T follicular helper cell (primary cell): Measurements from ENCODE around the gene CAPN5.
A peak's percentile ranks its signal among the peaks of the same experiment; 100 is the strongest.
"Not testable (repeated sequence)": the region's sequence is repeated elsewhere in the genome, so short reads cannot be mapped to it uniquely, and the experiment has no call there.

ENCODE experiments used
- DNase-seq: peaks from one replicate; pipeline ENCODE4 v3.0.0-alpha.2; 2020; ENCODE audit warnings: low read depth

CAPN5 gene

GRCh38 chr11:77042111-77042726 is 24.6 kb upstream of the CAPN5 start:
- DNase-seq: no peak

DNA sequence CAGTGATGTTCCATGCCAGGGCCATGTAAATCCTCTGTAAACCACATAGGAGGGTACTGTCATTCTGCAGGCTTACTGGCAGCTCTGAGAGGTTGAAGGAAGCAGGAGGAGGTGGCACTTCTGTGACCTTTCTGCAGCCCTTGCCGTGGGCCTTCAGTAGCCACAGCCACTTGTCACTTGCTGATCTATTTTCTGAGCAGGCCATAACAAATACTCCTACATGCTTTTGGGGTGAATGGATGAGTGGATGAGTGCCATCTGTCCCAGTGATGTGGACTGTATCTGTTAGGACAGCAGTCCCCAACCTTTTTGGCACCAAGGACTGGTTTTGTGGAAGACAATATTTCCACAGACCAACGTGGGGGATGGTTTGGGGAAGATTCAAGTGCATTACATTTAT is 22.4 kb upstream of the CAPN5 start:
- no peak for DNase-seq

DNA sequence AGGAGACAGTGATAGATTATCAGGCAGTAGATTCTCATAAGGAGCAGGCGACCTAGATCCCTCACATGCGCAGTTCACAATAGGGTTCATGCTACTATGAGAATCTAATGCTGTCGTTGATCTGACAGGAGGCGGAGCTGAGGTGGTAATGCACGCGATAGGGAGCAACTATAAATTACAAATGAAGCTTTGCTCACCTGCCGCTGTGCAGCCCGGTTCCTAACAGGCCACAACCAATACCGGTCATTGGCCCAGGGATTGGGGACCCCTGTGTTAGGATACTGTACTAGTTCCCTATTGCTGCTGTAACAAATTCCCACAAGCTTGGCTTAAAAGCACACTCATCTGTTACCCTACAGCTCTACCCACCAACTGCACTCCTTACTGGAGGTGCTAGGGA is 21.9 kb upstream of the CAPN5 start:
- no peak for DNase-seq

- peak; percentile 28 for DNase-seq
Measured at GRCh38 chr11:77046060-77046501, 20.7 kb upstream of the CAPN5 start.

DNA sequence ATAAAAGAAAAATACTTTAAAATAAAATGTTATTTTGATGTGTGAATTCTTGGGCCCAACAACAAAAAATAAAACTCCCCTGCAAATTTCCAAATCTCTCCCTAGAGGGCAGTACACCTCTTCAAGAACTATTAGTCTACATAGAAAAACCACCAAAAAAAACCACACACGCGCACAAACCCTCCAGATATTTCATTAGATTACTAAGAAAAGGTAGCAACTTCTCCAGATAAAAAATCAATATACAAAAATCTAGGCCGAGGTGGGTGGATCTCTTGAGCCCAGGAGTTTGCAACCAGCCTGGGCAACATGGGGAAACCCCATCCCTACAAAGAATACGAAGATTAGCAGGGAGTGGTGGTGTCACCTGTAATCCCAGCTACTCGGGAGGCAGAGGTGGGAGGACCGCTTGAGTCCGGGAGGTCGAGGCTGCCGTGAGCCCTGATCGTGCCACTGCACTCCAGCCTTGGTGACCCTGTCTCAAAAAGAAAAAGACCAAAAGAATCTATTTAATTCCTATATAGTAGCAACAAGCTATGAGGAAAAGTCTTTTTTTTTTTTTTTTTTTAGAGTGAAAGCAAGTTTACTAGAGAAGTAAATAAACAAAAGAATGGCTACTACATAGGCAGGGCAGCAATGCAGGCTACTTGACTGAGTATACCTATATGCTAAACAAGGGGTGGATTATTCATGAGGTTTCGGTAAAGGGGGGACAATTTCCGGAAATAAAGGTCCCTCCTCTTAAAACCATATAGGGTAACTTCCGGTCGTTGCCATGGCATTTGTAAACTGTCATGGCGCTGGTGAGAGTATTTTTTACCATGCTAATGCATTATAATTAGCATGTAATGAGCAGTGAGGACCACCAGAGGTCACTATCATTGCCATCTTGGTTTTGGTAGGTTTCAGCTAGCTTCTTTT is 19.5 kb upstream of the CAPN5 start:
- DNase-seq: peak; percentile 80

GRCh38 chr11:77047928-77048446 is 18.8 kb upstream of the CAPN5 start:
- not testable (repeated sequence) for DNase-seq

- DNase-seq: no peak
Measured at GRCh38 chr11:77049026-77049425, 17.7 kb upstream of the CAPN5 start.

- DNase-seq: no peak
Measured at GRCh38 chr11:77051511-77051910, 15.3 kb upstream of the CAPN5 start.

GRCh38 chr11:77052518-77052917 is 14.3 kb upstream of the CAPN5 start:
- DNase-seq: no peak

- no peak for DNase-seq
Measured at GRCh38 chr11:77053217-77054015, 13.4 kb upstream of the CAPN5 start.

DNA sequence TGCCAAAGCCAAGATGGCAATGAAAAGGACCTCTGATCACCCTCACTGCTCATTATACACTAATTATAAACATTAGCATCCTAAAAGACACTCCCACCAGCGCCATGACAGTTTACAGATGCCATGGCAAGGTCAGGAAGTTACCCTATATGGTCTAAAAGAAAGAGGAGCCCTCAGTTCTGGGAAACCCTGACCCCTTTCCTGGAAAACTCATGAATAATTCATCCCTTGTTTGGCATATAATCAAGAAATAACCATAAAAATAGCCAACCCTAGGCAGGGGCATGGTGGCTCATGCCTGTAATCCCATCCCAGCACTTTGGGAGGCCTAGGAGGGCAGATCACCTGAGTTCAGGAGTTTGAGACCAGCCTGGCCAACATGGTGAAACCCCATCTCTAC is 12.7 kb upstream of the CAPN5 start:
- no peak for DNase-seq

DNA sequence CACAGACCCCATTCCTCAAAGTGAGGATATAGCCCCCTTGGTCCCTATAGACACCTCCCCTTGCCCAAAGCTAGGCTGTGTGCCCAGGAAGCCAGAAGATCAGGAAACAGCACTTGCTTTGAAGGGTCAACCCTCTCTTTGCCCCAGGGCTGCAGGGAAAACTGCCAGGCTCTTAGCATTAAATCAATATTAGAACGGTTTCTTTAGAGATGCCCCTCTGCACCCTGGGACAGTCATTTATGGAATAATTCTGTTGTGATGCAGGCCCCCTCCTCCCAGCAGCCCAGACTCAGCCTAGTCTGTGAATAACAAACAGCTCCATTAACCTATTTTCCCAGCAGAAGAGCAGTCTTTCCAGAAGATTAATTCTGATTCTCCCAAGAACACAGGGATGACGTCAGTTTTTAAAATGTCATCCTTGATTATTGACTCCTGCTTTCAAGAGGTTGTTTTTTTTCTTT is 11.6 kb upstream of the CAPN5 start:
- DNase-seq: no peak

- DNase-seq: no peak
Measured at GRCh38 chr11:77055913-77056312, 10.9 kb upstream of the CAPN5 start.

DNA sequence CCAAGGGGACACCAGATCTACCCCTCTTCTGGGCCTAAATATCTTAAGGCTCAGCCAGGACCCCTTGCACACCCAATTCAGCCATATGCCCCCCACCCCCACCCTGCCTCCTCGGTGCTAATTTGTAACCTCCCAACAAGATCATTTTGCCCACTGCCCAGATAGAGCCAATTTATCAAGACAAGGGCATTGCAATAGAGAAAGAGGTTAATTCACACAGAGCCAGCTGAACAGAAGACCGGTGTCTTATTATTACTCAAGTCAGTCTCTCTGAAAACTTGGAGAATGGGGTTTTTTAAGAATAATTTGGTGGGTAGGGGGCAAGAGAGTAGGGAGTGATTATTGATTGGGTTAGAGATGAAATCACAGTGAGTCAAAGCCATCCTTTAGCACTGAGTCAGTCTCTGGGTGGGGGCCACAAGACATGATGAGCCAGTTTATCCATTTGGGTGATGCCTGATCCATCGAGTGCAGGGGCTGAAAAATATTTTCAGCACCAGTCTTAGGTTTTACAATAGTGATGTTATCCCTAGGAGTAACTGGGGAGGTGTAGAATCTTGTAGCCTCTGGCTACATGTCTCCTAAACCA is 9.9 kb upstream of the CAPN5 start:
- no peak for DNase-seq

- DNase-seq: no peak
Measured at GRCh38 chr11:77057938-77058474, 8.8 kb upstream of the CAPN5 start.

DNA sequence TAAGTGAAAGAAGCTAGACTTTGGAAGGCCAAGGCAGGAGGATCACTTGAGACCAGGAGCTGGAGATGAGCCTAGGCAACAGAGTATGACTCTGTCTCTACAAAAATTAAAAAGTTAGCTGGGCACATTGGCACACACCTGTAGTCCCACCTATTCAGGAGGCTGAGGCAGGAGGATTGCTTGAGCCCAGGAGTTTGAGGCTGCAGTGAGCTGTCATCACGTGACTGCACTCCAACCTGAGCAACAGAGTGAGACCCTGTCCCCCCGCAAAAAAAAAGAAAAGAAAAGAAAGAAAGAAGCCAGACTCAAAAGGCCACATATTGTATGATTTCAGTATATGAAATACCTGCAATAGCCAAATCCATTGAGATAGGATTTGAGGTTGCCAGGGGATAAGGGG is 7.9 kb upstream of the CAPN5 start:
- no peak for DNase-seq

GRCh38 chr11:77059806-77060205 is 7.0 kb upstream of the CAPN5 start:
- no peak for DNase-seq

DNA sequence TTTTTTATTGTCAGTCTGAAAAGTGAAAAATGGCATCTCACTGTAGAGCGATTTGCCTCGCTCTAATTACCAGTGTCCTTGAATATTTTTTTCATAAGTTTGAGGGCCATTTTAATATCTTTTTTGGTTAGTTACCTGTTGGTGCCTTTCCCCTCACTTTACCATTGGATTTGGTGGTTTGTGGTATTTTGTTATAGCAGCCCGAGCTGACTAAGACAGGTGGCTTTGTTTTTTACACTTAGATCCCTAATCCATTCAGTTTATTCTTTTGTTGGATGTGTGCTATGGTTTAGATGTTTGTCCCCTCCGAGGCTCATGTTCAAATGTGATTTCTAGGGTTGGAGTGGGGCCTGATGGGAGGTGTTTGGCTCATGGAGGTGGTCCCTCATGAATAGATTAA is 6.5 kb upstream of the CAPN5 start:
- no peak for DNase-seq

GRCh38 chr11:77061258-77061657 is 5.5 kb upstream of the CAPN5 start:
- DNase-seq: not testable (repeated sequence)

DNA sequence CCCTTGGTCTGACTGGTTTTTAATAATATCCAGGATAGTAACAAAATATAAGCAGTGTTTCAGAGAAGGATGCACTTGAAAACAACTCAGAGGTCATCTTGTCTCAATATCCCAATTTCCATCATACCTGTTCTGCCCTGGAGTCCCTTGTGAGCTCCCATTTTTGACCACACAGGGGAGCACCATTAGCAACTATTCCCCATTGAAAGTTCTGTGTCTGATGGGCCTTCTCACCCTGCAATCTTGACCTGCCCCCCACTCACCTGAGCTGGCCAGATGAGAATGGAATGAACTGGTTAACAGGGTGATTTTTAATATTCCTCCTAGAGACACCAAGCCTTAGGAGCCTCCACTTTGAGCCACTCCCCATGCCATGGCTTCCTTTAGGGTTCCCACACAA is 3.8 kb upstream of the CAPN5 start:
- no peak for DNase-seq

GRCh38 chr11:77063407-77063806 is 3.4 kb upstream of the CAPN5 start:
- DNase-seq: no peak

GRCh38 chr11:77063861-77064260 is 2.9 kb upstream of the CAPN5 start:
- no peak for DNase-seq
